ENCODE measurements around the gene PAQR8.

DNA sequence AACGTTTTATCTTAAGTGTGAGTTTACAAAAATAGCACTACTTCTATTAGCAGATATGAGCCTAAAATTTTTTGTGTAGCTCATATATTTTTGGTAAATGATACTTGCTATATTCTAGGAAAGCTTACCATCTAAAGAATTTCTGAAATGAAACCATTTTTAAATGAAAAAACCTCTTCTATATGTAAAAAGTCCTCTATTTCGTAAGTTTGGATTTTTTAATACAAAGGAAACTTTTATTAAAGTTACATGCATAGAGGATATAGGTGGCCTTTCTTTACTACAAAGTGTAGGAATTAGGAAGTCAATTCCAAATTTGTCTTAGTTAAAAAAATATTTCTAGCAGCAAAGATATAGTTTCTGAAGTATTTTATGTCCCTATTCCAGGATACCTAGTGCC, 77.0 kb downstream of the PAQR8 start:
- TF ChIP-seq, protein P1, sequence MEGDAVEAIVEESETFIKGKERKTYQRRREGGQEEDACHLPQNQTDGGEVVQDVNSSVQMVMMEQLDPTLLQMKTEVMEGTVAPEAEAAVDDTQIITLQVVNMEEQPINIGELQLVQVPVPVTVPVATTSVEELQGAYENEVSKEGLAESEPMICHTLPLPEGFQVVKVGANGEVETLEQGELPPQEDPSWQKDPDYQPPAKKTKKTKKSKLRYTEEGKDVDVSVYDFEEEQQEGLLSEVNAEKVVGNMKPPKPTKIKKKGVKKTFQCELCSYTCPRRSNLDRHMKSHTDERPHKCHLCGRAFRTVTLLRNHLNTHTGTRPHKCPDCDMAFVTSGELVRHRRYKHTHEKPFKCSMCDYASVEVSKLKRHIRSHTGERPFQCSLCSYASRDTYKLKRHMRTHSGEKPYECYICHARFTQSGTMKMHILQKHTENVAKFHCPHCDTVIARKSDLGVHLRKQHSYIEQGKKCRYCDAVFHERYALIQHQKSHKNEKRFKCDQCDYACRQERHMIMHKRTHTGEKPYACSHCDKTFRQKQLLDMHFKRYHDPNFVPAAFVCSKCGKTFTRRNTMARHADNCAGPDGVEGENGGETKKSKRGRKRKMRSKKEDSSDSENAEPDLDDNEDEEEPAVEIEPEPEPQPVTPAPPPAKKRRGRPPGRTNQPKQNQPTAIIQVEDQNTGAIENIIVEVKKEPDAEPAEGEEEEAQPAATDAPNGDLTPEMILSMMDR (IDR thresholded peaks at IDR 0.05): no peak
- TF ChIP-seq POLR2A (IDR thresholded peaks at IDR 0.05): no peak

Data from heart left ventricle (tissue), 13 donors.